IPS DF 6.9 (cell line): ENCODE measurements around the gene ZNF423.

Experiments
- DNase-seq: peaks from one replicate; pipeline ENCODE4 v3.0.0-alpha.2; 2013; ENCODE audit warnings: low read depth, low spot score
- H3K27ac ChIP-seq: one replicate; pipeline ENCODE4 v1.5.1; 2013; ENCODE audit warnings: low read length, control low read depth
- H3K27me3 ChIP-seq: 2 replicates; pipeline ENCODE4 v1.6.1; 2013; ENCODE audit warnings: mild to moderate bottlenecking, low read length; ENCODE audit not compliant: control insufficient read depth, insufficient read depth
- H3K36me3 ChIP-seq: 2 replicates; pipeline ENCODE4 v1.6.1; 2013; ENCODE audit warnings: low read length; ENCODE audit not compliant: control insufficient read depth, insufficient read depth
- H3K4me1 ChIP-seq: 2 replicates; pipeline ENCODE4 v1.6.1; 2013; ENCODE audit warnings: low read length; ENCODE audit not compliant: control insufficient read depth, insufficient read depth
- H3K4me3 ChIP-seq: 2 replicates; pipeline ENCODE4 v1.5.1; 2013; ENCODE audit warnings: mild to moderate bottlenecking, low read length
- H3K9me3 ChIP-seq: 2 replicates; pipeline ENCODE4 v1.6.1; 2013; ENCODE audit warnings: low read length, inconsistent platforms; ENCODE audit not compliant: control insufficient read depth, insufficient read depth
- WGBS: extraction: QIAGEN DNeasy Blood & Tissue Kit; methylation state at CpG from one replicate; pipeline ENCODE4 v1.1.7; 2013; ENCODE audit warnings: mixed read lengths, missing lambda C conversion rate; ENCODE audit not compliant: insufficient read length, insufficient coverage; 5-methylcytosine and 5-hydroxymethylcytosine counted together

Gene ZNF423

GRCh38 chr16:49441366-49441780, 414.5 kb downstream of the ZNF423 start:
- no peak for DNase-seq
- no CpG with 5 or more reads among the region's 18 CpGs for WGBS
- Histone ChIP-seq H3K27ac (no peak overlapping the region), H3K4me1 (peaks cover 10% of the 10 kb centered on the region), H3K36me3 (no peaks in the 10 kb centered on the region), H3K4me3 (no peak overlapping the region), H3K27me3 (no peaks in the 10 kb centered on the region), H3K9me3 (no peaks in the 10 kb centered on the region)

GRCh38 chr16:49440156-49441065, 415.5 kb downstream of the ZNF423 start:
- WGBS: no CpG with 5 or more reads among the region's 20 CpGs
- no peaks in the 10 kb centered on the region for H3K36me3 ChIP-seq
- DNase-seq: no peak
- H3K4me3 ChIP-seq: no peak overlapping the region
- no peak overlapping the region for H3K27ac ChIP-seq
- H3K9me3 ChIP-seq: no peaks in the 10 kb centered on the region
- H3K27me3 ChIP-seq: no peaks in the 10 kb centered on the region
- peaks cover 10% of the 10 kb centered on the region for H3K4me1 ChIP-seq

- no peaks in the 10 kb centered on the region for H3K36me3 ChIP-seq
- H3K4me3 ChIP-seq: no peak overlapping the region
- WGBS: no CpG with 5 or more reads among the region's 4 CpGs
- no peaks in the 10 kb centered on the region for H3K9me3 ChIP-seq
- H3K27me3 ChIP-seq: no peaks in the 10 kb centered on the region
- H3K27ac ChIP-seq: no peak overlapping the region
- DNase-seq: no peak
- H3K4me1 ChIP-seq: peaks cover 10% of the 10 kb centered on the region
These were observed 416.2 kb downstream of the ZNF423 start for GRCh38 chr16:49439676-49440075.

GRCh38 chr16:49439050-49439449, 416.9 kb downstream of the ZNF423 start:
- Histone ChIP-seq H3K27ac (no peak overlapping the region), H3K27me3 (no peaks in the 10 kb centered on the region), H3K36me3 (no peaks in the 10 kb centered on the region), H3K9me3 (no peaks in the 10 kb centered on the region), H3K4me1 (peaks cover 9% of the 10 kb centered on the region), H3K4me3 (no peak overlapping the region)
- DNase-seq: no peak
- WGBS: no CpG with 5 or more reads among the region's 7 CpGs
